Heart right ventricle (tissue), 16 donors: ENCODE measurements around the gene FAM120B. TPM values are rescaled to one million over a fixed set of nuclear protein-coding genes. Genes with fewer than 3 reads are reported as not detected.
A peak's percentile ranks its signal among the peaks of the same experiment; 100 is the strongest.

ENCODE experiments used
- ATAC-seq, 8 donors: fragments of 200-7000 bp; cut with Tn5 transposase; one replicate each; pipeline ENCODE4 v1.9.1; 2020; ENCODE audit warnings: mild to moderate bottlenecking in 8 of 8, moderate library complexity in 8 of 8, moderate number of reproducible peaks in 1 of 8
- DNase-seq, 2 donors: peaks; one replicate each; pipeline ENCODE4 v3.0.0-alpha.2; 2020
- H3K27ac ChIP-seq, 10 donors: fragments of 200-600 bp; sonication (generic) in 2 of 10; one replicate each; pipeline versions ENCODE4 v1.5.0 to v1.8.0; 2020 to 2022; ENCODE audit warnings: mild to moderate bottlenecking in 3 of 10
- H3K27me3 ChIP-seq, 7 donors: fragments of 200-600 bp; one replicate each; pipeline ENCODE4 v1.8.0; 2021 to 2022; ENCODE audit warnings: mild to moderate bottlenecking in 2 of 7
- H3K36me3 ChIP-seq, 9 donors: fragments of 200-600 bp; sonication (generic) in 1 of 9; one replicate each; pipeline versions ENCODE4 v1.5.0 to v1.8.0; 2020 to 2022; ENCODE audit warnings: mild to moderate bottlenecking in 2 of 9
- H3K4me1 ChIP-seq, 9 donors: fragments of 200-600 bp; sonication (generic) in 1 of 9; one replicate each; pipeline versions ENCODE4 v1.5.0 to v1.8.0; 2020 to 2022; ENCODE audit warnings: mild to moderate bottlenecking in 4 of 9
- H3K4me3 ChIP-seq, 10 donors: fragments of 200-600 bp; sonication (generic) in 2 of 10; one replicate each; pipeline versions ENCODE4 v1.5.0 to v1.8.0; 2020 to 2022; ENCODE audit warnings: mild to moderate bottlenecking in 7 of 10, moderate library complexity in 2 of 10
- H3K9me3 ChIP-seq, 11 donors: fragments of 200-600 bp in 10 of 11; sonication (generic) in 2 of 11; one replicate each; pipeline versions ENCODE4 v1.5.0 to v1.8.0; 2013 to 2022; ENCODE audit warnings: mild to moderate bottlenecking in 2 of 11, control low read depth in 1 of 11, moderate library complexity in 1 of 11
- CTCF ChIP-seq, 9 donors: fragments of 200-600 bp; sonication (generic) in 2 of 9; IDR thresholded peaks; one replicate each; pipeline versions ENCODE4 v1.5.0 to v1.8.0; 2021 to 2022; ENCODE audit warnings: antibody characterized with exemption in 9 of 9, mild to moderate bottlenecking in 5 of 9, moderate library complexity in 1 of 9
- WGBS, 2 donors: extraction: QIAGEN DNeasy Blood & Tissue Kit; methylation state at CpG; one replicate each; pipeline ENCODE4 v1.1.7; 2013; ENCODE audit warnings: inconsistent platforms in 1 of 2; 5-methylcytosine and 5-hydroxymethylcytosine counted together
- intact Hi-C, 10 donors: fragments of 100-400 bp; cut with DNase I; formaldehyde crosslinking; loops; one replicate each; pipeline versions ENCODE4 v1.11.1 to v1.14.2; 2022
- polyA plus RNA-seq, 2 donors: library from polyadenylated mRNA; stranded (reverse); fragments of 200-250 nt; gene quantifications; one replicate each; pipeline ENCODE4 v1.2.3, GENCODE V29; 2013
- total RNA-seq, 10 donors: library from RNA; stranded (reverse); fragmentation: NEBNext Ultra II Directional in 3 of 10; extraction: Animal tissue kit (Norgen Biotek cat#: 25700) in 3 of 10; gene quantifications; one replicate each; pipeline versions ENCODE4 v1.2.1 to v1.2.4, GENCODE V29; 2021 to 2023
- donor health status: Arrhythmogenic right ventricular cardiomyopathy.
- donor health status: ischemic (EF 13 %, LVEDD 7.1; RV severe dilation, severe dysfunction).
- donor health status: healthy with polysubstance abuse.
- donor health status: DM: no; HTN: yes; CAD: no.
- donor health status: DM: no; HTN: no; CAD: no.
- donor health status: ischemic (EF 25% LVEDD 6.9; RV normal size, moderate dysfunction).
- donor health status: ischemic (EF 25% LVEDD 5.7; RV mildly dilated, moderate dysfunction).
- donor health status: healthy.
- donor health status: DM: yes; HTN: yes; CAD: no.
- donor health status: Ischemic cardiomyopathy.
- donor health status: ischemic (EF 35%, LVEDD 5.7; RV mildly dilated, moderate dysfunction).
- donor health status: nonischemic (EF 11% LVEDD 7.7; RV severe dilation, severe dysfunction).
- donor health status: DM: yes; HTN: yes; CAD: no.
- donor health status: PGD.
- donor health status: ischemic (EF 29% LVEDD 5.4; RV normal size, mild dysfunction).
- donor health status: nonischemic (EF 23%, LVEDD 6.1; RV moderate dilation, normal function).

Gene FAM120B
- total and polyA plus RNA-seq, 12 donors = 7.7 to 31.0 (median 23.9) TPM

- DNase-seq (peak; percentile 20 to 46), ATAC-seq (peak in 4 of 8 donors; percentile 54 to 93 (median 80))
- no peak overlapping the region for H3K4me3 ChIP-seq
- WGBS, 2 donors = 68 to 87% methylated on average over 6 of the region's 6 CpGs
- H3K9me3 ChIP-seq = peaks cover 0 to 5% (median 0%) of the 10 kb centered on the region in 11 donors
- no peak for TF ChIP-seq CTCF (IDR thresholded peaks at IDR 0.05)
- peaks cover 0 to 12% (median 7%) of the 10 kb centered on the region in 9 donors for H3K4me1 ChIP-seq
- no peaks in the 10 kb centered on the region for H3K27me3 ChIP-seq
- H3K27ac ChIP-seq = no peak overlapping the region
- intact Hi-C loops = no loop called here
- peaks cover 0 to 82% (median 29%) of the 10 kb centered on the region in 9 donors for H3K36me3 ChIP-seq
Measured at GRCh38 chr6:170358496-170358895, 51.9 kb downstream of the FAM120B start.

GRCh38 chr6:170360476-170360875 lies 53.9 kb downstream of the FAM120B start:
- Histone ChIP-seq H3K27ac (no peak overlapping the region), H3K36me3 (peaks cover 0 to 95% (median 32%) of the 10 kb centered on the region in 9 donors), H3K4me1 (peaks cover 0 to 16% (median 7%) of the 10 kb centered on the region in 9 donors), H3K9me3 (no peaks in the 10 kb centered on the region), H3K4me3 (no peak overlapping the region), H3K27me3 (no peaks in the 10 kb centered on the region)
- DNase-seq (no peak), ATAC-seq (peak in 1 of 8 donors; percentile 34)
- 83% methylated on average over 5 of the region's 5 CpGs for WGBS, 2 donors
- TF ChIP-seq CTCF (IDR thresholded peaks at IDR 0.05) = no peak
- intact Hi-C loops = loop anchor here in 1 of 10 donors (10.0 kb wide), 1 partner anchor 526 kb away; no protein-coding TSS in a partner anchor

- peaks cover 3 to 23% (median 7%) of the 10 kb centered on the region in 9 donors for H3K4me1 ChIP-seq
- peaks cover 0 to 93% (median 32%) of the 10 kb centered on the region in 9 donors for H3K36me3 ChIP-seq
- no peak overlapping the region for H3K4me3 ChIP-seq
- 92 to 98% methylated on average over 3 of the region's 3 CpGs for WGBS, 2 donors
- no peak for ATAC-seq
- H3K9me3 ChIP-seq = no peaks in the 10 kb centered on the region
- TF ChIP-seq CTCF (IDR thresholded peaks at IDR 0.05) = no peak
- no peaks in the 10 kb centered on the region for H3K27me3 ChIP-seq
- H3K27ac ChIP-seq = no peak overlapping the region
- DNase-seq = no peak
- intact Hi-C loops = loop anchor here in 1 of 10 donors (10.0 kb wide), 1 partner anchor 527 kb away; no protein-coding TSS in a partner anchor
Measured at GRCh38 chr6:170361335-170361734, 54.8 kb downstream of the FAM120B start.

- H3K27ac ChIP-seq = no peak overlapping the region
- no peak for TF ChIP-seq CTCF (IDR thresholded peaks at IDR 0.05)
- no peaks in the 10 kb centered on the region for H3K9me3 ChIP-seq
- H3K36me3 ChIP-seq = peaks cover 0 to 86% (median 32%) of the 10 kb centered on the region in 9 donors
- no peak overlapping the region for H3K4me3 ChIP-seq
- WGBS, 2 donors = 95 to 100% methylated on average over 1 of the region's 1 CpG
- peaks cover 3 to 28% (median 10%) of the 10 kb centered on the region in 9 donors for H3K4me1 ChIP-seq
- ATAC-seq (no peak), DNase-seq (no peak)
- H3K27me3 ChIP-seq = no peaks in the 10 kb centered on the region
- intact Hi-C loops = loop anchor here in 1 of 10 donors (10.0 kb wide), 1 partner anchor 527 kb away; no protein-coding TSS in a partner anchor
Measured at GRCh38 chr6:170362121-170362520, 55.6 kb downstream of the FAM120B start.
